HG02938 (cell line): ENCODE measurements around the gene SMIM32.

Experiments
- ATAC-seq: cut with Tn5 transposase; IDR thresholded peaks from one replicate; pipeline ENCODE4 v1.9.1; 2021; ENCODE audit warnings: mild to moderate bottlenecking, moderate library complexity; ENCODE audit not compliant: unreplicated experiment

SMIM32 gene

GRCh38 chr5:136208916-136209315 lies 16.0 kb upstream of the SMIM32 start:
- ATAC-seq: no peak

GRCh38 chr5:136207631-136208030 lies 14.7 kb upstream of the SMIM32 start:
- no peak for ATAC-seq

DNA sequence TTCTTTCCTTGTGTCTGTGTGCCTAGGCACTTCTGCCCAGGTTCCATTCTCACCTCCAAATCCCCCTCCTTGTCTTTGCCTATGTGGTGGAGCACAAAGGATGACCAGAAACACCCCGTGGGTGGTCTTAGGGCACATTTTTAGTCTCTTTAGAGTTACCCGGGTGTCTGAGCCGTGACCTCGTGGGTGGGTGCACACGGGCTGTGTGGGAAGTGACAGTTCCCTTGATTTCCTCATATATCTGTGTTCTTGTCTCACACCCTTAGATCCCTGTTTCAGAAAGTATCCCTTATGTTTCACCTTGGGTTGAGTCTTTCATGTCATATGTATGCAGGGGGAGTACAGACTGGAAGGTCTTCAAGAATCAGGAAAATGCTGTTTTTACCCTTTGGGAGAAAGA lies 13.4 kb upstream of the SMIM32 start:
- no peak for ATAC-seq

- no peak for ATAC-seq
Observed at GRCh38 chr5:136205941-136206340, 13.0 kb upstream of the SMIM32 start.

GRCh38 chr5:136205061-136205702 lies 12.2 kb upstream of the SMIM32 start:
- no peak for ATAC-seq

- no peak for ATAC-seq
Observed at GRCh38 chr5:136203303-136203922, 10.5 kb upstream of the SMIM32 start.

DNA sequence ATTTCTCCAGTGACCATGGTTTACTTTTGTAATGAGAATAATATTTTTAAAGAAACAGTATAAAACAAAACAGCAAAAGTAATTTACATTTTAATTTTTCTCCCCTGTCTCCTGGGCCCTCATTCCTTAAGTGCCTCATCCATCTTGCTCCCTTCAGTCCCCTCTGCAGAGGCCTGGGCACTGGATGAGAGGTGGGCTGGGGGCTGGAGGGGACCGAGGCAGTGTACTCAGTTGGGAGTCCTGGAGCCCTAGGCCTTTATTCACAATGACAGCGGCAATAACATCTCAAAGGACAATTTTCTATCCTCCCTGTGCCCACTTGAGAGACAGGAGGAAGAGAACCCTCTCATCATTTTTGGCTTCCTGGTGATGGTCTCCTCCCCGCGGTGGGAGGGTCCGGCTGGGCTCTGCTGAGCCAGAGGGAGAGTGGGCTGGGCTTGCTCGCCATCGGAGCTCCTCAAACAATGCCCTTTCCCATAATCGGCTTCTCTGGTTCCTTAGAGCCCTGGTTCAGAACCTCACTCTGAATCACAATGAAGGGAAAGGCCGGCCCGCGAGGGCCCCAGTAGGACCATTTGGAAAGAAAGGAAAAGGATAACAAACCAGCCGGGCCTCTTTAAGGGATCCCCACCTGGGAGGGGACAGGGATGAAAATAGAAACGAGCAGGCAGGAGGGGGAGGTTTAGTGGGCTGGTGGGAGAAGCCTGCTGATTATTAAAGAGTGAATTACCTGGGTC lies 9.7 kb upstream of the SMIM32 start:
- ATAC-seq: no peak

DNA sequence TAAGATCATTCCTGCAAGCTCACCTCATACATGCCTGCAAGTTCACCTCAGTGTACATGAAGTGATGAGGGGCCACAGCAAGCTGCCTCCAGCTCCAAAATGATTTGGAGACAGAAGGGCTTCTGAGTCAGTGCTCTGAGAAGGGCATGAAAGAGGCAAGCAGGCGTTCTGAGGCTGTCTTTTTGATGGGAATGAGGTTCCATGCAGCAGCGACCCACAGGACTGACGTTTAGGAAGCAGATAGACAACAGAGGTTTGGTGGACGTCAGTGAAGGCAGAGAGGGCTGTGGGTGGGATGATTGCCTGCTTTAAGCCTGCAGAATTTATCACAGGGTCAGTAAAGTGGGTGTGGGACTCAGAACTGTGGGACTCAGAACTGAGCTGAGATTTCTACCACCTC lies 8.9 kb upstream of the SMIM32 start:
- no peak for ATAC-seq

DNA sequence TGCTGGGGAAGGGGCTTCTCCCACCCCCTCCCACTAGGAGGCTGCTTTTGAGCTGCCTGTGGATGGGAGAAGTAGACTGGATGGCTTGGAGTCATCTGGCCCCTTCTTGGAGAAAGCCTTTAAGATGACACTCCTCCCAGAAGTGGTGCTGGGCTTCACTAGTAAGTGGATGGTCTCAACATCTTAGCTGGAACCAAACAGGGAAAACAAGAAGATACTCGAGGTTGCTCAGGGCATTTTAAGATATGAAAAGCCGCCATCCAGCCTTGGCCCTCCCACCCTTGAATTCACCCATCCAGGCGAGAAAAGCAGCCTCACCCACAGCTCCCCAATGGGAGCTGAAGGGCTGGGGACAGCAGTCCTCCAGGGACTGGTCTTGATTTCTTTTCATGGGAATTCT lies 7.8 kb upstream of the SMIM32 start:
- no peak for ATAC-seq

GRCh38 chr5:136200130-136200529 lies 7.2 kb upstream of the SMIM32 start:
- no peak for ATAC-seq

DNA sequence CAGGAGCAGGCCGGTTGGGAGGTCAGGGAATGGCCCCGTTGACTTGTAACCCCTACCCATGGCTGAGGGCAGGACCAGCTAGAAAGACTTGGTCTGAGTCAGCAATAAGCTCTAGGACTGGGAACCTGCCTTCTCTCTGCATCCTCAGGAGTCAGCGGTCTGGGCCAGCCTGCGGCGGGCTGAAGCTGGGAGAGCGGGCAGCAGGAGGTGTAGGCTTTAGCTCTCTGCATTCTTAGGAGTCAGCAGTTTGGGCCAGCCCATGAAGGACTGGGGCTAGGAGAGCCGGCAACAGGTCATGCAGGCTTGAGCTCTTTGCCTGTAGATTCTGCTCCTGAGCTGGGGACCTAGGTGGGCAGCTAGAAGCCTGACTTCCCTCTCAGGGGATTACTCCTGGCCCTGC lies 6.4 kb upstream of the SMIM32 start:
- ATAC-seq: no peak

DNA sequence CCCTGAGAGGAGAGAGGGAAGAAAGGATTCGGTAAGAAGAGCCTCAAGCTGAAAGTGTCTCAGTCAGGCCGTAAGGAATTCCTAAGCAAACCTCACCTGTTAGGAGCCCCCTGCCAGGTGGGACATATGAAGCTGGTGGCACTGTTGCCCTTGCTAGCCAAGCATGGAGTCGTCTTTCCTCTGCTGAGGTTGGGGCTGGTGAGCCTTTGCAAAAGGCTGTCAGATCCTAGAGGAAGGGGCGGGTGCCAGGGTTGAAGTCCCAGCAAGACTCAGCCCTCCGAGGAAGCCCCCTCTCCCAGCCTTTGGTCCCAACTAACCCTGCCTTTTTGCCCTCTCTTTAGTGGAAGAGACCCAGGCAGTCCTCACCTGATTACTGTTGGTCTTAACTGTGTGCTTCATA lies 5.5 kb upstream of the SMIM32 start:
- no peak for ATAC-seq

DNA sequence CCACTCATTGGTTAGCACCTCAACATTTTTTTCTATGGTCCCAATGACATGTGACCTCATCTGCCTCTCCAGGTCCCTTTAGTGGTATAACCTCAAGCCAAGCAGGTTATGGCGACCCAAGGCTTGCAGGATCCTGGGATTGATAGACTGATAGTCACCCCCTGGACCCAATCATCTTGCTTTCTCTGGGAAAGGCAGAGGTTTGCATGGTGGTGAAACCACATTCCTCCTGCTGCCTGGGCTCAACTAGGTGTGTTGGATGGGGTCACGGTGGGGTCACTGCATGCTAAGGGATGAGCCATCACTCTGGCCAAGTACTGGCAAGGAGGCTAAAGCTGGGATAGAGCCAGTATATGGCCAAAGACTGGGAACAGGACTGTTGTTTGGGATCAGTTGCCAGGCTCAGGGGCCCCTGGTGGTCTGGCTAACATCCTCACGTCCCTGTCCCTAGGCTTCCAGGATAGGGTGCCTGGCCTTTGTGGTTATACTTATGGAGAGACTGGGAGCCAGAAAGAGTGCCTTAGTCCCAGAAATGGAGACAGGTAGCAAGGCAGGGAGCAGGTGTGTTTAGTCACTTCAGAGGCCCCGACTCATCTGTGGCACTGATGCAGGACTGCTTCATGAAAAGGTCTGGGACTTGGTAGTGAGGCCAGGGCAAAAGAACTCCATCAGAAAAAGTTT lies 4.6 kb upstream of the SMIM32 start:
- ATAC-seq: no peak

DNA sequence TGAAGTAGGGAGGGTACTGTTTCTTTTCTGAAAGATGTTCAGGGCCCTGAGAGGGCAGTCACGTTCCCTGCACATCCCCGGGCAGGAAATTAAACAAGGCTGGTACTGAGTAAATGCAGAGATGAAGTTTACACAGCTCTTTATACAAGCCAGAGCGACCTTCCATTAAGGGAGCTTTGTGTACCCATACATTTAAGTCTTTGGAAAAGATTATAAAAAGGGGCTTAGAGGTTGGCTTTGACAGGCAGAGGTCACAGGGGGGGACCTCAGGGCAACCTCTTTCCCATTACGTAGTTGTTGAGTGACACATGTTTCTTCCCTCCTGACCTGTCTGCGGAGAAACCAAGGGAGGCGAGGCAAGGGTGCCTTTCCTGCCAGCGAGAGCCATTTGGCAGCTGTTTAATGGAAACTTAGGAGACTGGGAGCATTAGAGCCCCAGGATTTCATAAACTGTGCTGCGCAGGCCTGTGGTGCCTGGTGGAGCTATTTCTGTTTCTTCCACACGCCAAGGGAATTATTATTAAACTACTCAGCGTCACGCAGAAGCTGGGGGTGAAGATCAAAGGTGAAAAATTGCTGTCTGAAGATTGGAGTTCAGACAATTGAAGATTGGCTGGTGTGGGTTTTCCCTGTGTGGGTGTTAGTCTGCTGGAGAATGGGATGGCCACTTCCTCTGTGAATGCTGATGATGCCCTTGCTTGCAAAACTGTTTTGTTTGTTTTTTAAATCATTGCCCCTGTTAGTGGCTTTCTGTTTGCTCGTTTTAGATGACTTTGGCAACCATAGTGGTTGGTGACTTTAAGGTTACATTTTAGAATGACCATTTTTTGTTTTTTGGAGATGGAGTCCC lies 3.2 kb upstream of the SMIM32 start:
- ATAC-seq: no peak

GRCh38 chr5:136194576-136194975 lies 1.6 kb upstream of the SMIM32 start:
- no peak for ATAC-seq

- no peak for ATAC-seq
Observed at GRCh38 chr5:136193322-136193935, 467 bp upstream of the SMIM32 start.

GRCh38 chr5:136192015-136192525 lies 892 bp downstream of the SMIM32 start:
- no peak for ATAC-seq

DNA sequence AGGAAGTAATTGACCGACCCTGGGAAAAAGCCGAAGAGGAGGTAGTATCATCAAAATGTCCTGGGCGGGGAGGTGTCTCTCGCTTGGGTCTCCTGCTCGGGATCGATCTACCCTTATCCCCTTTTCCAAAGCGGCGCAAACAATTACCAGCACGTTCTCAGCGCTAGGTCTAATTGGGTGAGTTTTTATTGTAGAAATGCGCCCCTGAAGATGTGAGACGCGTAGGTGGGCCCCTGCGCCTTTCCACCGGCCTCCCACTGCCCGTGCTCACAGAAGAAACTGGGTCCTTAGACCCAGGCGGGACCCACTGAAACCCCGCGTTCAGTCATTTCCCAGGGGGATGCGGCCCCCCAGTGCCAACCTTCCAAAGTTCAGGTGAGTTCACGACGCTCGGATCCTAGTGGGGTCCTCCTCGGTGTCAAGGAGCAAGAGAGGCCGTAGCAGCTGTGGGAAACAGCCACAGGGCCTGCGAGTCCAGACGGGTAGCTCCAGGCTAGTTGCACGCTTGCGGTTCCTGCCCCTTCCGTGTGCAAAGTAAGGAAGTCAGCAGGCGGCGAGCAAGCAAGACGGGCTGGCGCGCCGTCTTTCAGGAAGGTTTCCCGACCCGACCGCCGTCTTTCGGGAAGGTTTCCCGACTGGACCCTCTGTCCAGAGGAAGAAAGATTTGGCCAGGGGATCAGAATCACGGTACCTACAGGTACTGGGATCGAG lies 1.5 kb downstream of the SMIM32 start:
- no peak for ATAC-seq

- ATAC-seq: no peak
Observed at GRCh38 chr5:136190904-136191303, 2.1 kb downstream of the SMIM32 start.
